PC-9 (cell line): ENCODE measurements around the gene JHY.

Experiments used
- EZH2 ChIP-seq: fragments of 200-600 bp; sonication (generic); IDR thresholded peaks from 2 replicates; pipeline ENCODE4 v1.8.0; 2017; ENCODE audit warnings: antibody characterized with exemption, low read depth
- TF ChIP-seq, protein P1 (sequence below): fragments of 200-600 bp; sonication (generic); conservative IDR thresholded peaks from 2 replicates; pipeline ENCODE4 v1.6.1; 2017; ENCODE audit warnings: mixed run types, antibody characterized with exemption, mild to moderate bottlenecking, moderate library complexity

DNA sequence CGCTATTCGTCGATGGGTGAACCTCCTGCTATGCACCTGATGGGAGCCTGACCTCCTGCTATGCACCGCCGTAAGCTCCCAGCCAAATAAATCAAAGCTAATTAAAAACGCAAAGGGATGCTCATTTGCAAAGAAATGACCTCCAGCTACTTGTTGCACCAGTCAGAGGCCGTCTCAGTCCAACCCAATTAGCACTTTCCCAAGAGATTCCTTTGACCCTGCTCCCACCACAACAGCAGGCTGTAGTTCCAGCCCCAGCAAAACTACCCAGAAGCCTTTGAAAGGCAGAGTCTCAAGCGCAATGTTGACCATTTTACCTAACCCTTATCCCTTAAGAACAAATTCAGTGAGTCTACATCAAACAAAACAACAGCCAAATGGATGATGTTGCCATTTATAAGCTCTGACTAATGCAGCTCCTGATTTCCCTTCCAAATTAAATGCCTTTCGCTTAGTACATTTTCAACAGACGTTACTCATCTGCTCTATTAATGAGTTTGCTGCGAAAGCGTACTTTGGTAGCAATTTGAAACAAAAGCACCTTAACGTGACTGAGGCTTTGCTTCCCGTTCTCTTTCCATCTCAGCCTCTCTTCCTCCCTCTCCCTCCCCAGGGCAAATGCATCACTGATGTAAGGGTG is 116.3 kb downstream of the JHY start:
- TF ChIP-seq, protein P1, sequence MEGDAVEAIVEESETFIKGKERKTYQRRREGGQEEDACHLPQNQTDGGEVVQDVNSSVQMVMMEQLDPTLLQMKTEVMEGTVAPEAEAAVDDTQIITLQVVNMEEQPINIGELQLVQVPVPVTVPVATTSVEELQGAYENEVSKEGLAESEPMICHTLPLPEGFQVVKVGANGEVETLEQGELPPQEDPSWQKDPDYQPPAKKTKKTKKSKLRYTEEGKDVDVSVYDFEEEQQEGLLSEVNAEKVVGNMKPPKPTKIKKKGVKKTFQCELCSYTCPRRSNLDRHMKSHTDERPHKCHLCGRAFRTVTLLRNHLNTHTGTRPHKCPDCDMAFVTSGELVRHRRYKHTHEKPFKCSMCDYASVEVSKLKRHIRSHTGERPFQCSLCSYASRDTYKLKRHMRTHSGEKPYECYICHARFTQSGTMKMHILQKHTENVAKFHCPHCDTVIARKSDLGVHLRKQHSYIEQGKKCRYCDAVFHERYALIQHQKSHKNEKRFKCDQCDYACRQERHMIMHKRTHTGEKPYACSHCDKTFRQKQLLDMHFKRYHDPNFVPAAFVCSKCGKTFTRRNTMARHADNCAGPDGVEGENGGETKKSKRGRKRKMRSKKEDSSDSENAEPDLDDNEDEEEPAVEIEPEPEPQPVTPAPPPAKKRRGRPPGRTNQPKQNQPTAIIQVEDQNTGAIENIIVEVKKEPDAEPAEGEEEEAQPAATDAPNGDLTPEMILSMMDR = no peak
- TF ChIP-seq EZH2 = no peak
